HG03342 (cell line): ENCODE measurements around the gene POMZP3.
"Not testable (repeated sequence)": the region's sequence is repeated elsewhere in the genome, so short reads cannot be mapped to it uniquely, and the experiment has no call there.

ENCODE experiments used
- ATAC-seq: cut with Tn5 transposase; IDR thresholded peaks from one replicate; pipeline ENCODE4 v1.9.1; 2021; ENCODE audit warnings: mild to moderate bottlenecking, moderate library complexity; ENCODE audit not compliant: unreplicated experiment

The POMZP3 gene

GRCh38 chr7:76626989-76627642 lies at the start of gene POMZP3:
TSS of gene POMZP3 (minus strand) at chr7:76627279. CDS start at chr7:76626064, 1,215 bp downstream.
- peak; percentile 90 for ATAC-seq

- ATAC-seq = not testable (repeated sequence)
Measured at GRCh38 chr7:76675783-76676182, 48.7 kb upstream of the POMZP3 start.

DNA sequence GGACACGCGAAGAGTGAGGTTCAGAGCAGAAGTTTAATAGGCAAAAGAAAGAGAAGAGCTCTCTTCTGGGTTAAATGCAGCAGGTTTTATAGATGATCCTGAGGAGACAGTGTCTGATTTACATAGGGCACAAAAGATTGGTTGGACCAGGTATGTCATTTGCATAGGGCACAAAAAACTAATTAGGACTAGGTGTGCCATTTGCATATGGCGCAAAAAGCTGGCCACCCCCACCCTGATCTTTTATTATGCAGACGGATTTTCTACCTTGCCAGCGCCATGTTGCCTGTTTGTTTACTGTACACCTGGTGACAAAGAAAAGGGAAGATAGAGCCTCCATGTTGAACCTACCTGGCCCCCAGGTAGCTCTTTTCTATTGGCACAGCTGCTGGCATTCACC lies 46.3 kb upstream of the POMZP3 start:
- not testable (repeated sequence) for ATAC-seq

DNA sequence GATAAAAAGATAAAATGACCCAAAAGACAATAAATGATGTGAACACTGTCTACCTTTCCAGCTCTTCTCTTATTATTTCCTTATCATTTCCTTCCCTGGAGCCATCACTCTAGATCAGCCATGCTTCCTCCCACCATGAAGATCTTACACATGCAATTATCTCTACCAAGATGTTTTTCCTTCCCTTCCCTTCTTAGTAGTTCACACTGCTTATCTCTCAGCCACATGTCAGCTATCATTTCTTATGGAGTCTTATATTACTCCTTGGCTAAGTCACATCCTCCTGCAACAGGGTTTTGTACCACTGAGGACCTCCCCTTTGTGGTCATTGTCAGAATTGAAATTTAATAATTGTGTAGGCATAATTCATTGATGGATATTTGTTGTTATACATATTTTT lies 32.1 kb upstream of the POMZP3 start:
- not testable (repeated sequence) for ATAC-seq

DNA sequence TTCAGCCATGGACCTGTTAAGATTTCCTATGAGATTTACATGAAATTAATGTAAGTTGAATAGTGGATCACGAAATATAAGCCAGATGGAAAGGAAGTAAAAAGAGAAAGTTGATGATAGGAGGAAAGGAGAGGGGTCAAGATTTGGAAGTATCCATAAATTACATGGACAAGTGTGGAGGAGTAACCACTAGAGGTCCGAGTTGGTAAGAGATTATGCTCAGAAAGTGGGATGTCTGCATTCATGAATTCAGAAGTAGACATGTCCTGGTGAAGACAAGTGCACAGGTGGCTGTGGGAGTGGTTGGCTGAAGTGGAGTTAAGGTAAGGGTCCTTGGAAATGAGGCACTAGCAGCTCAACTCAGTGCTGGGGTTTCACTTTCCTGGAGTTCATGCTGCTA lies 29.3 kb upstream of the POMZP3 start:
- ATAC-seq = not testable (repeated sequence)

DNA sequence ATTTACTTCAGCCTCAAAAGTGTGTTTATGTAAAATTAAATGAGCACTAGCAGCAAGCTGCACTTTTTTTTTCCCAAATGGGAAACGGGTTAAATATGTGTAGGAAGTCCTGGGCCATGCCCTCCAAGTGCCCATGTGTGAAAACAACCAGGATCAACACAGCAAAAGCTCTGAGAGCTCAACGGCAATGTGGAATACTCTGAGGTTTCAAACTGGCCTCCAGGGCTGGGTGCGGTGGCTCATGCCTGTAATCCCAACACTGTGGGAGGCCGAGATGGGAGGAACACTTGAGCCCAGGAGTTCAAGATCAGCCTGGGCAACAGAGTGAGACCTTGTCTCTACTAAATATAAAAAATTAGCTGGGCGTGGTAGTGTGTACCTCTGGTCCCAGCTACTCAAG lies 15.5 kb upstream of the POMZP3 start:
- ATAC-seq = not testable (repeated sequence)

DNA sequence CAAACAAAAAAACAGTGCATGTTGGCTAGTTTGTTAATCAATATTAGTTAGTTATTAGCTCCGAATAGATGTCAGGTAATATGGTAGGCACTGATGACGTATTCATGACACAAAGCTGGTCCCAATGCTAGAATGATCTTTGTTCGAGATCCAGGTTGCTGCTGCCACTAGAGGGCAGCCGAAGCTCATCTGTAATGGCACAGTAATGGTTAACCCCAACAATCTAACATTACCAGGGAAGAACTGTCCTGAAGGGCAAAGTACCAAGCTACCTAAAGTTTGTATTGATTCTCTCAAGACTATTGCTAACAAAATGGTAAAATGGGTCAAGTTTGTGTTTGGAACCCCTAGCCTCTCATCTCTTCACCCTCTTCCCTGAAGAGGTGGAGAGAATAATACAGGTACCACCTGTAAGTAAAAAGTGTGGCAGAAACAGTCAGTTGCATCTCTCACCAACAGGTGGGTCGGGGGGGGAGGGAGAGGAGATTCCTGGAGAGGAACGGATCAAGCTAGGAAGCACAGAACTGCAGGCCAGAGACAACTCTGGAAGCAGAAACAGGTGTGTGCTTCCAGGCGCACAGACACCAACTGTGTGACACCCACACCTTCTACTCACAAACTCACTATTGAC lies 10.1 kb upstream of the POMZP3 start:
- peak; percentile 93 for ATAC-seq

DNA sequence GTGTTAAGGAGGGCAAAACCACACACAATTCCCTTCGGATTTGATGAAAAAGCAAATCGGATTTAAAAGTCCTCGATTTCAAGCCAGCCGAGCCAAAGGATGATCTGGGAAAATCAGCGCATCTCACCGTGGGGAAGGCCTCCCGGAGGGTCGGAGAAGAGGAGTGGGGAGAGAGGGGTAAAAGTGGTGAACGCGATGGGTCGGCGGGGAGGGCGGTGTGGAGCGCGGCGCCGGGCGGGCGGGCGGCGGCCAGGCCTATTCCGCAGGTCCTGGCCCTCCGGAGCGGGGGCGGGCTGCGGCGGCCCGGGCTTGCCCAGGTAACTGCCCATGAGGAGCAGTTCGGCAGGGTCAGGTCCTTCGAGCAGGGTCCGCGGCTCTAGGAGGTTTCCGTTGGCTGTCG lies 498 bp downstream of the POMZP3 start:
- ATAC-seq = peak; percentile 33

- ATAC-seq = not testable (repeated sequence)
Measured at GRCh38 chr7:76619439-76620190, 7.5 kb downstream of the POMZP3 start.

DNA sequence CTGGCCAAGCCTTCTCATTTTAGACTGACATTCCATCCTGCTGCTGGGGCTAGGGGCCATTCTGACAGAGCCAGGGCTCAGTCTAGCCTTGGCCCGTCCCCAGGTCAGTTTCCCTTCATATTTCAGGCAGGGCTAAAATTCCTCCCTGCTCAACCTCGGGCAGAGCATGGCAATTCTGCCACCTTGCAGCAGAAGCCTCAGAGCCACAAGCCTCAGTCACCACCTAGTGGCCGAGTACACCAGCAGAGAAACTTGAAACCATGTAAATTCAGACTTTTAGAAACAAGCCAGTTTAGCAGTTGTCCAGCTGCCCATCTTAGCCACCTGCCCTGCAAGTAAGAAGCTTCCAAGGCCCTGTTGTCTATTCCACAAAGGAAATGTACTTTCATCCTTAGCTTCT lies 13.3 kb downstream of the POMZP3 start:
- ATAC-seq = not testable (repeated sequence)

- not testable (repeated sequence) for ATAC-seq
Measured at GRCh38 chr7:76612232-76612631, 14.8 kb downstream of the POMZP3 start.

GRCh38 chr7:76609864-76610263 lies 17.2 kb downstream of the POMZP3 start:
- ATAC-seq = peak; percentile 44

DNA sequence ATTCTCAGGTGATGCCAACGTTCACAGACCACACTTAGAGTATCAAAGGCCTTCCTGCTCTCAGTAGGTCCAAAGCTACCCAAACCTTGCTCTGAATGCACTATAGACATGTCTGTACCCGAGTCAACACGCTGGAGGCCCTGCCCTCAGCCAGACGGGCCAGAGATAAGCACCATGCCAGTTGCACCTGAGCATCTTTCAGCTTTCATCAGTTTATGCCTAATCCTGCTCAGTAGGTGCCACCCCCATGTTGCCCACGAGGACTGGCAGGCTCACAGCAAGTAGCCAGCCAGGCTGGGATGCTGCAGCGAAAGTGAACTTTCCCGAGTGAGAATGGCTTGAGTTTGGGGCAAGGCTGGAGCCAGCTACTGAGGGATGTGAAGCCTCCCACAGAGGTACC lies 18.6 kb downstream of the POMZP3 start:
- not testable (repeated sequence) for ATAC-seq

DNA sequence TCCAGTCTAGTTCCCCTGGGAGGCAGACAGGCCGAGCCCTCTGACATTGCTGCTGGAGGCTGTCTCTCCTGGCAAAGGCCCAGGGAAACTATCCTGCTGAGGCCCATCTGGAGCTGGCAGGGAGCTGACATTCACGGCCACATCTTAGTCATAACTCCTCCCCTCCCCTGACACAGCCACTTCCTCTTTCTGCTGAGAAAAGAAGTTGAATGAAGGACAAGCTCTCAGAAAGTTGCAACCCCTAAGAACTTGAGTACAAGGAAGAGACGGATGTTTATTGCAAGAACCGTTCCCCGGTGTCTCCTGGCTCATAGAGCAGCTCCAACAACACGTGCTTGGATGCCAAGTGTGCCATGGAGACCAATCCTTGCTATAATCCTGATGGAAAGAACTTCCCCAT lies 21.1 kb downstream of the POMZP3 start:
- ATAC-seq = peak; percentile 95

DNA sequence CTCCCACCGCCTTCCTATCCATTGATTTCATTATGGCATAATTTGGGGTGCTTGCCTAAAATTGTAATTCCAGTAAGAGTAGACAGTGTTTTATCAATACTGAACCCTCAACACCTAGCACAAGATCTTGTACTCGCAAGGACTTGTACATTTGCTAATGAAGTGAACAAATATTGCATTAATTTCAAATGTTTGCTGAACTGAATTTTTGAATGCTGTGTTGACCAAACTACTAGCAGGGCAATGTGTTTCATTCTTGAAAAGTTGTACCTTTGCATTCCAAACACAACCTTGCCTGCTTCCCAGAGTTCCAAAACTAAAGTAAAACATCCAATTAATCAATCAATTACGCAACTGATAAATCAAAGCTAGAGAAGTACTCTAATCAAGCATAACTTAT lies 26.4 kb downstream of the POMZP3 start:
- ATAC-seq = not testable (repeated sequence)

- not testable (repeated sequence) for ATAC-seq
Measured at GRCh38 chr7:76600116-76600482, 27.0 kb downstream of the POMZP3 start.

GRCh38 chr7:76598590-76599264 lies 28.4 kb downstream of the POMZP3 start:
- not testable (repeated sequence) for ATAC-seq

DNA sequence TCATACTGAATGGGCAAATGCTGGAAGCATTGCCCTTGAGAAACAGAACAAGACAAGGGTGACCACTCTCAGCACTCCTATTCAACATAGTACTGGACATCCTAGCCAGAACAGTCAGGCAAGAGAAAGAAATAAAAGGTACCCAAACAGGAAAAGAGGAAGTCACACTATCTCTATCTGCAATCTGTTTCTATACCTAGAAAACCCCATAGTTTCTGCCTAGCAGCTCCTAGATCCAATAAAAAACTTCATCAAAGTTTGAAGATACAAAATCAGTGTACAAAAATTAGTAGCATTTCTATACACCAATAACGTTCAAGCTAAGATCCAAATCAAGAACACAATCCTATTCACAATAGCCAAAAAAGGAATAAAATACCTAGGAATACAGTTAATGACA lies 29.8 kb downstream of the POMZP3 start:
- not testable (repeated sequence) for ATAC-seq

DNA sequence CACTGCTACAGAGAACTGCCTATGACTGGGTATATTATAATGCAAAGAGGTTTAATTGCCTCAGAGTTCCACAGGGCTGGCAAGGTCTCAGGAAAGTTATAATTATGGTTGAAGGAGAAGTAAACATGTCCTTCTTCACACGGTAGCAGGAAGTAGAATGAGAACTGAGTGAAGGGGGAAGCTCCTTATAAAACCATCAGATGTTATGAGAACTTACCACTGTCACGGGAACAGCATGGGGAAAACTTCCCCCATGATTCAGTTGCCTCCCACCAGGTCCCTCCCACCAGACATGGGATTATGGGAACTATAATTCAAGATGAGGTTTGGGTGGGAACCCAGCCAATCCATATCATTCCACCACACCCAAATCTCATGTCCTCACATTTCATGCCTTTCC lies 34.4 kb downstream of the POMZP3 start:
- ATAC-seq = not testable (repeated sequence)

GRCh38 chr7:76591602-76592304 lies 35.3 kb downstream of the POMZP3 start:
- ATAC-seq = peak; percentile 72

GRCh38 chr7:76591033-76591432 lies 36.0 kb downstream of the POMZP3 start:
- ATAC-seq = not testable (repeated sequence)
